Stimulated activated CD4-positive, alpha-beta T cell treated with anti-CD3 and anti-CD28 coated beads, Interleukin-15, amount 100 ng/mL, for 24 hours (primary cell): ENCODE data around the gene INAVA.
A peak's percentile ranks its signal among the peaks of the same experiment; 100 is the strongest.

ENCODE experiments used
- DNase-seq: peaks from one replicate; pipeline ENCODE4 v3.0.0-alpha.2; 2020

Gene INAVA

GRCh38 chr1:200877010-200877409 is 17.7 kb upstream of the INAVA start:
- DNase-seq, result no peak

DNA sequence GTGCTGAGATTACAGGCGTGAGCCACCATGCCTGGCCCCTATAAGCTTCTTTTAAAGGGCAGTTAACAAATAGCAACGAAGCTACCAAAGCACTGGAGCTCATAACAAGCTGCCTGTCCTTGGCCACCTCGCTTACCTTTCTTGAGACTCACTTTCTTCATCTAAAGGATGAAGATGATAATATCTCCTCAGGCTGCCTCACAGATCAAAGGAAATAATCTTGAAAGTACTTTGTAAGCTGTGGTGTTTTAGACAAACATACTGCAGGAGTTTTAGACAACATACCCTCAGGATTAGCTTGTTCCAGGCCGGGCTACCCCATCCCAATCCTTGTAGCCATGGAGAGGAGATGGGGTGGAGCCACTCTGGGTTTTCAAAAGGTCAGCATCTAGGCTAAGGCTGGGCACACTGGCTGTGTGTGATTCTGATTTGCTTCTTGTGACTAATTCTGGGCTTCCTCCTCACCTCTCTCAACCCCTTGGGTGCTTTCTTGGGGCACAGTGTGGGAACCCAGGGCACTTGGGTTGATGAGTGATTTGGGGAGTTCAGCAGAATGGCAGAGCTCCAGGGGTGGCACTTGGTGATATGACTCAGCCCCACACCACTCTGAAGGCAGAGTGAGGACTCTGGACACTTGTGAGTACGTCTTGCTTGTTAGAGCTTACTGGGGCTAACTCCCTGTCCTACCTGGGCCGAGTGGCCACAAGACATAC is 16.7 kb upstream of the INAVA start:
- DNase-seq, result peak; percentile 76

GRCh38 chr1:200880212-200880611 is 14.5 kb upstream of the INAVA start:
- DNase-seq, result peak; percentile 51

- DNase-seq, result no peak
Measured at GRCh38 chr1:200883118-200883517, 11.6 kb upstream of the INAVA start.

DNA sequence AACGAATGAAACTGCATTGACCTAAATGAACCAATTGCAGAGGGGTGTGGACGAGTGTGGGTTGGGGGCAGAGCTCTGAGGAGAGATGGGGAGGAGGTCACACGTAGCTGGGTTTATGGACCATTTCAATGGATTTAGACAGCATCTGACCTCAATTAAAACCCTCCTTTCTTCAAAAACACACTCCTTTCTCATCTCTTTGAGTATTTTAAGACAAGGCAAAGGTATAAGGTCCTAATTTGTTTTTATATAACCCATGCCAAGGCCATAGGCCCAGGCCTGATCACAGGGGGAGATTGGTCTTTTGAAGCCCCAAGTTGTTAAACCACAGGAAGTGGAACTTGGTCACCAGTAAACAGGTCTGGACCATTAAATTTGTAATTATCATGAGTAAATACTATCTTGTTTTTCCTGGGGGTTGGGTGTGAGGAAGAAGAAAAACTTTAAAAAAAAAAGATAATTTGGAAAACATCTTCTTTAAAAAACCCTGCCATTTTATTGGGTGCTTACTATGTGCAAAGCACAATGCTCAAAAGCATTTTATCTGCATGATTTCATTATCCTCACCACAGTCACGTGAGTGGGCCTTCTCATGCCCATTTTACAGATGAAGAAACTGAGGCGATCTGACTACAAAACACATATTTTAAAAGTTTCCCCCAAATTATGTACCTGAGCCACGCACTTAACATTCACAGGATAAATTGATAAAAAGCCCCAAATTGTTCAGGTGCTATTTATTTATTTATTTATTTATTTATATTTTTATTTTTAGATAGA is 8.9 kb upstream of the INAVA start:
- no peak for DNase-seq

GRCh38 chr1:200886594-200886993 is 8.1 kb upstream of the INAVA start:
- no peak for DNase-seq

DNA sequence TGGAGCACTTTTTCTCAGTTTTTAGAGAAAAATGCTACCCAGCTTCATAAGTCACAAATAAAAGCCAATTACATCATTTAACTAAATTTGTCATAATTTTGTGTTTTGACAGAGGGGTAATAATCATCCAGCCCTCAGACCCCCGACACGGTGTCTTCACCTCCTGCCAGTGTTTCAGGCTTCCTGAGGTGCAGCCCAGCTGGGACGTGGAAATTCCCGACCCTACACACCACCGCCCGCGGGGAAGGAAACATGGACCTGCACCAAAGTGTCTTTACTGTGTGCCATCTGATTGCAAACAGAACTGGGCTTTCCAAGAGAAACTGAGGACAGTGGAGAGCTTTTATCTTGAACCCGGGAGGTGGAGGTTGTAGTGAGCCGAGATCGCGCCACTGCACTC is 7.7 kb upstream of the INAVA start:
- DNase-seq, result no peak

DNA sequence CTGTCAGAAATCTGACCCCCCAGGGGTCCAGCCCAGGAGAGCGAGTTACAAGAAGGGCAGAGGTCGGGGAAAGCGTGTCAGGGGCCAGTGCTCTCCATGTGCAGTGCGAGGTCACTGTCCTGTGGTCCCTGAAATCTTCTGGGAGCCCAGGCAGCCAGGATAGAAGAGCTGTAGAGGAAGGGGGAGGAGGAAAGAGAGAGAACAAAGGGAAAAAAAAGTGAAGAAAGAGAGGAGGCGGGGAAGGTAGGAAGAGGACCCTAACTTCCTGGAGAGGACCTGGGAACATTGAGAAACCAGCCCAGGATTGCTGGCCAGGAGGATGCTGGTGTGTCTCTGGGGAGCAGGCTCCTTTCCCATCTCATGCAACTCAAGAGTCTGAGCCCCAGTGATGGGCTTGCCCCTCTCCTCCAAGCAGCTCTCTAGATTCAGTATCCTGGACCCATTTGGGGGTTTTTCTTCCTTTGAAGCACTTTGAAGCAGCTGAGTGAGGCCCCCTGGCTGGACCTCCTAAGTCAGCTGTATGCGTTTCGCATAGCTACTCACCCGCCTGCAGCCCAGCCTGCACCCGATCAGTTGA is 6.8 kb upstream of the INAVA start:
- no peak for DNase-seq

DNA sequence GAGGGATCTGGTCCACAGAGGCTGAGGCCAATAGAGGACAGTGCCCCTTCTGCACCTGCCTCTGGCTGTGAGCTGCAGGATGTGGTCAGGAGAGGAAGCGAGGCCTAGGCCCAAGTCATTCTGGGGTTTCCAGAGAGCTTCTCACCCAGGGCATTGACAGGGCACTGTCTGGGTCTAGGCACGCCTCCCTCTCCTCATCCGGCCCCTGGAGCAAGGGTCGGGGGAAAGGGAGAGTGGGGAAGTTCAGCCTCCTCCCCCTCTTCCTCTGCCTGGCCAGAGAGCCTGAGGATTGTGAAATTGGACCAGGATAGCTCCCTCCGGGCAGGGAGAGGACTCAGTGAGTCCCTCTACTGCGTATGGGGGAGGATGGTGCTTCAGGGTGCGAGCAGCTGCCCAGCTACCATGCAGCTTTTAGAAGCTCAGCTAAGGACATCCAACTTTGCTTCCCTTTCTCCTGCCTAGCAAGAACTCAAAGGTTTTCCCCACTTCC is 6.3 kb upstream of the INAVA start:
- DNase-seq, result peak; percentile 75

DNA sequence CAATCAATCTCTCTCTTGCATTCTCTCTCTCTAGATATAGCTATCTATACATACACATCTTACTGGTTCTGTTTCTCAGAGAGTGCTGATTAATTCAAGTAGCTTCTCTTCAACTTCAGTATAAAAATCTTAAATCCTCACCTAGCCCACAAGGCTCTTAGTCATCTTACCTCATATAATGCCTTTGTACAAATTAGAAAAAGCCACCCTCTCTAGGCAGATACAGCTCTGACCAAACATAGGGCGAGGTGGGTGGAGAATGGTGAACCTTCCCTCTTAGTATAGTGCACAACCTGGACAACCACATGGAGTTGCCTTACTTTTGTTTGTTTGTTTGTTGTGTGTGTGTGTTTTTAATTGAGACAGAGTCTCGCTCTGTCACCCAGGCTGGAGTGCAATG is 5.1 kb upstream of the INAVA start:
- peak; percentile 56 for DNase-seq

DNA sequence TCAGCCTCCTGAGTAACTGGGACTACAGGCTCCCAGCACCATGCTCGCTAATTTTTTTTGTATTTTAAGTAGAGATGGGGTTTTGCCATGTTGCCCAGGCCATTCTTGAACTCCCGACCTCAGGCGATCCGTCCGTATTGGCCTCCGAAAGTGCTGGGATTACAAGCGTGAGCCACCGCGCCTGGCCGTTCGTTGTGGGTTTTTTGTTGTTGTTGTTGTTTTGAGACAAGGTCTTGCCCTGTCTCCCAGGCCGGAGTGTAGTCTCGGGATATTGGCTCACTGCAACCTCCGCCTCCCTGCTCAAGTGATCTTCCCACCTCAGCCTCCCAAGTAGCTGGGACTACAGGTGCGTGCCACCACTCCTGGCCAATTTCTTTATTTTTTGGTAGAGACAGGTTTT is 4.7 kb upstream of the INAVA start:
- no peak for DNase-seq

- peak; percentile 34 for DNase-seq
Measured at GRCh38 chr1:200890818-200891773, 3.6 kb upstream of the INAVA start.

DNA sequence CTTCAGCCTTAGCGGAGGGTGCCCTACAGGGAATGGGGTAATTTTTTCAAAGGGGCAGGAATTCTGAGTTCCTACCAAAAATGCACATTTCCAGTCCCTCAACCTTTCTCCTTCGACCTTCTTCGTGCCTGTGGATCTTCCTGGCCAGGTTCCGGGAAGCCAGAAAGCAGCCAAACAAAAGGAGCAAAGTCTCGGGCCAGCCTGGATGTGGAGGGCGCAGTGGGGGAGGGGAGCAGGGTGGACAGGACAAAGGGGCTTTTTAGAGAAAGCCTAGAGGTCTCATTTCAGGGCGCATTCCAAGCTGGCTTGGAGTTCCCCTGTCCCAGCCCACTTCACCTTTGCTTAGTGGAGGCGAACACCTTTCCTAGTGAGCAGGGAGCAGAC is 2.9 kb upstream of the INAVA start:
- no peak for DNase-seq

GRCh38 chr1:200892546-200892945 is 2.2 kb upstream of the INAVA start:
- DNase-seq, result no peak

DNA sequence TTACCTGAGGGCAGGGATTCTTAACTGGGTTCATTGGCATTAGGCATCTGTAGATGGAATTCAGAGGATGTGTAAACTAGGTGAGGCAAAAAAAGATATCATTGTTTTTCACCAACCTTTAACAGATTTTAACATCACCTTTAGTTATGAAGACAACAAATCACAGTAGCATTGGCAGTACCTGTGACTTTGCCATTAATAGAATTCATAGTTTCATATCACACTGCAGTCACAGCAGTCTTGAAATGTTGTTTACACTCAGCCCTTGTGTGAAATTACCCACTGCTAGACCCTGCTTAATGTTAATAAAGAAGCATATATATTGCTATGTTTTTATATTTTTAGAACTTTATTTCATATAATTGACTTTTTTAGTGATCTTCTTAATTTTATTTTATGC is 1.7 kb upstream of the INAVA start:
- DNase-seq, result no peak

GRCh38 chr1:200893411-200893901 is 1.2 kb upstream of the INAVA start:
- no peak for DNase-seq

- DNase-seq, result no peak
Measured at GRCh38 chr1:200895443-200895789, 716 bp downstream of the INAVA start.

DNA sequence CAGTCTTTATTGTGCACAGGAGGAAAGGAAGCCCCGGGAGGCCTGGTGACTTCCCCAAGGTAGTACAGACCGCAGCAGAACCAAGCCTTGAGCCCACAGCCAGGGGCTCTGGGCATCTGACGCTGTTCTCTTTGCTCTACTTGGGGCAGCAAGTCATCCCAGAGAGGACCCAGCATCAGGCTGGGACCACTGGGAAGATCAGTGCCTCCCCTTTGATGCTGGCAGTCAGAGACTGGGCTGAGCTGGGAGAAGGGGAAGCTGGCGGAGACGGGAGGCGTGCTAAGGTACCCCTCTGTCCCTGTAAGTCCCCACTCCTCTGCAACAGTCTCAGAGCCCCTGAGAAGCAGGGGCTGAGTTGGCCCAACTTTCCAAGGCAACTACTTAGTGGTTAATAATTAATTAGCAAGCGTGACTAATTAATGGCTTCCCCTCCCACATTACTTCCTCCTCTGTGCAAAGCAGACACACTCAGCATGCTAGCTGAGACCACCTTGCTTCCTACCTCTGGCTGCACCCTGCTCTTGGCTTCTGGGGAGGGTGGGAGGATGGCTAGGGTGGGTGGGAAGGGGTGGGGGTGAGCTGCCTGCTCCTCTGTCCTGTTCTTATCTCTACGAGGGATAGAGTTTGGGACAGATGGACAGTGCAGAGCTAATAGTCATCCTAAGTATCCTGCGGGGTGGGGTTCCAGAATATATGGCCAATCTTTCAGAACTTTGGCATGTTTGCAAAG is 1.3 kb downstream of the INAVA start:
- DNase-seq, result no peak

DNA sequence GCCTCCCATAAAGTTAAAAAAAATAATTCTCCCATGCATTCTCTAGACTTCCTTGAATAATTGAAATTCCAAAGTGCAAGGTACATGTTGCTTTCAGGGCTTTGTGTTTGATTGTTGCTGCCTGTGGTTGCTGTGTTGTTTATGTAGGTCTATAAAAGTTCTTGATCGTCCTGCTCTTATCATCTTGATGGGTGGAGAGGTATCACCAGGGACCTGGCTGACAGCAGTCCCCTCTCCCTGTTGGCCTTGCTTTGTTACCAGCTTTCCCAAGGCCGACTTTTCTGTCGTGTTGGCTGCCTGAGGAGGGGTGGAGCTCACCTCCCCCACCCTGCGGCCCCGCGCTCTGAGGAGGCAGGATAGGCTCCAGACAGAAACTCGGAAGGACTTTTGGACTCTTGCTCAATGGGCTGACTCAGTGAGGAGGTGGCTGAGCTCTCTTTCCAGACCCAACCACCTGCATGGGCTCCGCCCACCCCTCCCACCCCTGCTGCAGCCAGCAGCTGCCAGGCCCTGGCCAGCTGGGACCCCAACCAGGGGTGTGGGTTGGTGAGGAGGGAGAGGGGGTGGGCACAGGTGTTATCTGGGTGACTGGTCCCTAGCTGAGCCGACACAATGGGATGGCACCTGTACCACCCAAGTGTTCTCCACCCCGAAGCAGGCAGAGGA is 2.0 kb downstream of the INAVA start:
- DNase-seq, result no peak

- no peak for DNase-seq
Measured at GRCh38 chr1:200897259-200897658, 2.6 kb downstream of the INAVA start.

- DNase-seq, result no peak
Measured at GRCh38 chr1:200899015-200899386, 4.3 kb downstream of the INAVA start.
